Endothelial cell (in vitro differentiated cells): ENCODE results near the gene MFN1. TPM values are rescaled to one million over a fixed set of nuclear protein-coding genes. Genes with fewer than 3 reads are reported as not detected.

Experiments used
- DNase-seq: peaks from one replicate; pipeline ENCODE4 v3.0.0; 2021; ENCODE audit warnings: low spot score
- H3K27ac Mint-ChIP-seq: one replicate; pipeline ENCODE4 v1.8.0; 2021; ENCODE audit warnings: mixed read lengths, inconsistent platforms; ENCODE audit not compliant: unreplicated experiment
- H3K27me3 Mint-ChIP-seq: one replicate; pipeline ENCODE4 v1.8.0; 2021; ENCODE audit warnings: mild to moderate bottlenecking, moderate library complexity, mixed read lengths, inconsistent platforms; ENCODE audit not compliant: unreplicated experiment
- H3K36me3 Mint-ChIP-seq: one replicate; pipeline ENCODE4 v1.8.0; 2021; ENCODE audit warnings: mild to moderate bottlenecking, low read depth, mixed read lengths, inconsistent platforms; ENCODE audit not compliant: unreplicated experiment
- H3K4me1 Mint-ChIP-seq: one replicate; pipeline ENCODE4 v1.8.0; 2021; ENCODE audit warnings: mild to moderate bottlenecking, mixed read lengths, inconsistent platforms; ENCODE audit not compliant: unreplicated experiment
- H3K4me3 Mint-ChIP-seq: one replicate; pipeline ENCODE4 v1.8.0; 2021; ENCODE audit warnings: mild to moderate bottlenecking, mixed read lengths, inconsistent platforms; ENCODE audit not compliant: unreplicated experiment
- H3K9me3 Mint-ChIP-seq: one replicate; pipeline ENCODE4 v1.8.0; 2021; ENCODE audit warnings: mixed read lengths, inconsistent platforms; ENCODE audit not compliant: unreplicated experiment
- CTCF ChIP-seq: fragments of 200-600 bp; sonication (generic); IDR thresholded peaks from one replicate; pipeline ENCODE4 v1.5.0; 2021; ENCODE audit warnings: antibody characterized with exemption; ENCODE audit not compliant: unreplicated experiment
- total RNA-seq: library from RNA; stranded (reverse); fragmentation: NEBNext Ultra II Directional; extraction: Animal tissue kit (Norgen Biotek cat#: 25700); gene quantifications from one replicate; pipeline ENCODE4 v1.2.1, GENCODE V29; 2021; ENCODE audit not compliant: unreplicated experiment

The MFN1 gene
- total RNA-seq, 1 donor from 2014 or later: 30.7 TPM

DNA sequence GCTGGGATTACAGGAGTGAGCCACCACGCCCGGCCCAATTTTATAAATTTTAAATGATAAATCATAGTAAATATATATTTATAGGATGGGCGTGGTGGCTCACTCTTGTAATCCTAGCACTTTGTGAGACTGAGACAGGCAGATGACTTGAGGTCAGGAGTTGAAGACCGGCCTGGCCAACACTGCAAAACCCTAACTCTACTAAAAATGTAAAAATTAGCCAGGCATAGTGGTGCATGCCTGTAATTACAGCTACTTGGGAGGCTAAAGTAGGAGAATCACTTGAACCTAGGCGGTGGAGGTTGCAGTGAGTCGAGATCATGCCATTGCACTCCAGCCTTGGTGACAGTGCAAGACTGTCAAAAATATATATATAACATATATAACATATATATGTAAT is 26.4 kb downstream of the MFN1 start:
- DNase-seq: no peak
- Mint-ChIP-seq H3K9me3 (no peaks in the 10 kb centered on the region), H3K27me3 (no peaks in the 10 kb centered on the region)

GRCh38 chr3:179375091-179375999 is 27.8 kb downstream of the MFN1 start:
- no peaks in the 10 kb centered on the region for H3K9me3 Mint-ChIP-seq
- no peak for DNase-seq
- peaks cover 8% of the 10 kb centered on the region for H3K36me3 Mint-ChIP-seq
- no peaks in the 10 kb centered on the region for H3K4me1 Mint-ChIP-seq
- H3K27me3 Mint-ChIP-seq: no peaks in the 10 kb centered on the region
- no peak for TF ChIP-seq CTCF
- no peak overlapping the region for H3K27ac Mint-ChIP-seq
- no peak overlapping the region for H3K4me3 Mint-ChIP-seq

More for the DNA sequence above, 26.4 kb downstream of the MFN1 start:
- no peaks in the 10 kb centered on the region for H3K4me1 Mint-ChIP-seq
- H3K4me3 Mint-ChIP-seq: no peak overlapping the region
- H3K27ac Mint-ChIP-seq: no peak overlapping the region
- TF ChIP-seq CTCF: peak; percentile 19
- peaks cover 3% of the 10 kb centered on the region for H3K36me3 Mint-ChIP-seq

- TF ChIP-seq CTCF: no peak
- no peak overlapping the region for H3K27ac Mint-ChIP-seq
- no peaks in the 10 kb centered on the region for H3K4me1 Mint-ChIP-seq
- no peak for DNase-seq
- H3K9me3 Mint-ChIP-seq: no peaks in the 10 kb centered on the region
- H3K36me3 Mint-ChIP-seq: peaks cover 8% of the 10 kb centered on the region
- H3K27me3 Mint-ChIP-seq: no peaks in the 10 kb centered on the region
- H3K4me3 Mint-ChIP-seq: no peak overlapping the region
Measured at GRCh38 chr3:179376474-179376873, 29.0 kb downstream of the MFN1 start.

DNA sequence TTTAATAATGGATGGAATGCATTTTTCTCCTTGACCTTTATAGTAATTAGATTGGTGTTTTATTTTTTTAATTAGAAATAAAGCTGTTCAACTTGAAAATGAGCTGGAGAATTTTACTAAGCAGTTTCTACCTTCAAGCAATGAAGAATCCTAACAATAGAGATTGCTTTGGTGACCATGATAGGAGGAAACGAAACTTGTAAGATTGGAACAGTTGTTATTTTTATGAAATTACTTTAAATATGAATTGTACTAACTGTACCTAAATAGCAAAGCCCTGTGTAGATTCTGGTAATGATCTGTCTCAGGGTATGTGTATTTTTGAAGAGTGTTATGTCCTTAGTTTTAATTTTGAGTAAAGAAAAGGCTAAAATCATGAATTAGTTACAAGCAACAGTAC is 44.4 kb downstream of the MFN1 start:
- H3K27ac Mint-ChIP-seq: no peak overlapping the region
- H3K4me1 Mint-ChIP-seq: no peaks in the 10 kb centered on the region
- no peak overlapping the region for H3K4me3 Mint-ChIP-seq
- DNase-seq: no peak
- H3K9me3 Mint-ChIP-seq: no peaks in the 10 kb centered on the region
- no peak for TF ChIP-seq CTCF
- H3K27me3 Mint-ChIP-seq: no peaks in the 10 kb centered on the region
- no peaks in the 10 kb centered on the region for H3K36me3 Mint-ChIP-seq

DNA sequence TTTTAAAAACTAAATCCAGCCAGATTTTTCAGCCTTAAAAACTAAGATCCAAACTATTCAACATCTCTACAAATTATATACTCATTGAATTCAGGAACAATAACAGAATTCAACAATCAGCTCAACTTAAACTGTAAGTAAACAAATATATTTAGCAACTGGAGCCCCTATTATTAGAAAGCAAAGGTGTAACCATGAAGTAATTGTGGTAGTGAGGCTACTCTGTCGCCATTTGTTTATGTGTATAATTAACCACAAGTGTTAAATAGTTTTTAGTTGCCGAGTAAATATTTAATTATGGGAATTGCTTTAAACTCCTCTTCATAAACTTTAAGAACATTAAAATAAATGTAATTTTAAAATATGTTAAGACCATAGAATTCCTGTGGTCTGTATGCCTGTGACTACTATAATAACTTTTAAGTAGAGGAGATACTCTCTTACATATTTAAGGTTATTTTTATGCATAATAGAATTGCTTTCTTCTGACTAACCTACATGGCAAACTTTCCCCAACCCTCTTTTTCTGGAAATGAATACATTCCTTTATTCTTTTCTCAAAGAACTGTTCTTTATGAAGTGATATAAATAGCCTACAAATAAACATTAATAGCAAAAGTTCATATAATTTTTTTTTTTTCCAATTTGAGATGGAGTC is 51.2 kb downstream of the MFN1 start:
- Mint-ChIP-seq H3K36me3 (no peaks in the 10 kb centered on the region), H3K27me3 (peaks cover 3% of the 10 kb centered on the region), H3K9me3 (no peaks in the 10 kb centered on the region), H3K4me1 (no peaks in the 10 kb centered on the region), H3K27ac (no peak overlapping the region), H3K4me3 (no peak overlapping the region)
- no peak for TF ChIP-seq CTCF
- no peak for DNase-seq
